DMS53 treated with DMSO at 0.1 percent for 48 hours (cell line): Measurements from ENCODE around the gene TJP1.

Source experiments
- DNase-seq: peaks from one replicate; lab custom pipeline; 2025; ENCODE audit not compliant: unreplicated experiment; lab: John Stamatoyannopoulos, UW

TJP1 gene

DNA sequence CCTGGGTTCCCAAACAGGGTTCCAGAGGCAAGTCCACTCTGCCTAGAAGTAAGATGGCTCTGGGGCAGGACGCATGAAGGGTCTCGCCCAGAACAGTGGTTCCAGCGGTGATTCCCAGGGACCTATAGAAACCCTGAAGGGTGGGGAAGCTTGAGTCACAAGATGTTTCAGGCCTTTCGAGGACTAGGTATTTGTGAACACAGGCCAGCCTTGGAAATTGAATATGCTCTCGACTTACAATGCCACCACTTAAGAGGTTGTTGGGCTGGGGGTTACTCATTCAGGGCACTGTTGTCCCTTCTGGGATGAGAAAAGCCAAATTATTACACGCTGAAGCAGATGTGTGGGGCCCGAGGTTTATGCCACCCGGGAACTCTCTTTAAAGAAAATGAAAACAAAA is 152.0 kb downstream of the TJP1 start:
- no peak for DNase-seq

DNA sequence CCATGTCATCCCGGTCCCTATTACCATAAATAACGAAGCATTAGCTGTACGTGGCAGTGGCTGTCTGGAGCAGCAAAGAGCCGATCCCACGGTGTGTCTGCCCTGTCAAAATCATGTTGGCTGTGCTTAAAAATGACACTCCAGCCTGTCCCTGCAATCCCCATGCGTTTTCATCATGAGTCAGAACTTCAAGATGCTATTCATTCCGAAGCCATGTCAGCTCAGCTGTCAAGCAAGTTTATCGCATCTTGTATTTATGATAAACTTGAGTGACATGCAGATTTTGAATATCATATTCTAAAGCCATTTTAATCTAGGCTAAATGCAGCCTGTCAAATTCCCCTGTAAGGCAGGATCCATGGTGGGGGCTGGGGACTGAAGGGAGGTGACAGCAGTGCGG is 152.4 kb downstream of the TJP1 start:
- no peak for DNase-seq

DNA sequence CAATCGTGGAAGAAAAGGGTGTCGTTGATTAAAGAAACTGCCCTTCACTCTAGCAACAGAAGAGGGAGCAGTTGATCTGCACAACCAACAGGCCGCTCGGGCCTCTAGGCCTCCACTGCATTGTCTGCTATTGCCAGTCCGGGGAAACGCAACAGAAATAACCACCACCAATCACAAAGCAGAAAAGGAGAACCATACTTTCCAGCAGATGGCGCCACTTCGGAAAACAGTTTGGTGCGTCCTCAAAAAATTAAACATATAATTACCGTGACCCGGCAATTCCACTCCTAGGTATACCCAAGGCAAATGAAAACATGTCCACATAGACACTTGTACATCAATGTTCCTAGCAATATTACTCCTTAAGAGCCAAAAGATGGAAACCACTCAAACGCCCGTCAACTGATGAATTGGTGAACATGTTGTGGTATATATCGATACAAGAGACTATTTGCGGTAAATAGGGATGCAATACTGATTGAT is 154.1 kb downstream of the TJP1 start:
- peak; percentile 76 for DNase-seq

DNA sequence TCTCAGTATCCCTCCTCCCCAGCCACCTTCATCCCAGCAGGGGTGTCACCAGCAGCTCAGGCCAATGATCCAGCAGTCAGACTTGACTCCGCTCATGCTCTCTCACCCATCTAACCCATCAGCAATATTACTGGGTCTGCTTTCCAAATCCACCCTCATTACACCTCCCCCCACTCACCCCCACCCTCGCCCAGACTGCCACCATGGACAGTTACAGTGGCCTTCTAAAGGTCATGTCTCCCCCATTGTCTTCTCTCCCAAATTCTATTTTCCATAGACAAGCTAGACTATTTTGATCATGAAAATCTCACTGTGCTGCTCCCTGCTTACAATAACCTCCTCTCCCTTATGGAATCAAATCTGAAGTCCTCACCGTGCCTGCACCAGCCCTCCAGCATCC is 156.0 kb downstream of the TJP1 start:
- DNase-seq, result no peak

DNA sequence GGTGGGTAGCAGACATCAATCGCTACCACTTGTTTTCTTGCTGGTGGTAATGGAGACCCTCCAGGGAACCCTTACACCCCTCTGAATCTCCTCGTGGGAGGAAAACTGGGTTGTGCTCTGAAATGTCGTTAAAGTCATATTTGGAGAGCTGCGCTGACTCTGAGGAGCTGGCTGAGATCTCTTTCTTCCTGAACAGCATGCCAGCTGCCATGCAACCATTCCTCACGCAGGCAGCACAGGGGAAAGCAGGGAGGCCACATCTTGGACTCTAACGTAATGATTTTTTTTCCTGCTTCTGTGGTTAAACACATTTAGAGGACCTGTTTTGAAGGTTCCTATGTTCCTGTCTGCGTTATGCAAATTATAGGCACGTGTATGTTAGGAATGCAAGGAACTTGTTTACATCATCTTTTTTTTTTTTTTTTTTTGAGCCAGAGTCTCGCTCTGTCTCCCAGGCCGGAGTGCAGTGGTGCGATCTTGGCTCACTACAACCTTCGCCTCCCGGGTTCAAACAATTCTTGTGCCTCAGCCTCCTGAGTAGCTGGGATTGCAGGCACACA is 156.7 kb downstream of the TJP1 start:
- no peak for DNase-seq

DNA sequence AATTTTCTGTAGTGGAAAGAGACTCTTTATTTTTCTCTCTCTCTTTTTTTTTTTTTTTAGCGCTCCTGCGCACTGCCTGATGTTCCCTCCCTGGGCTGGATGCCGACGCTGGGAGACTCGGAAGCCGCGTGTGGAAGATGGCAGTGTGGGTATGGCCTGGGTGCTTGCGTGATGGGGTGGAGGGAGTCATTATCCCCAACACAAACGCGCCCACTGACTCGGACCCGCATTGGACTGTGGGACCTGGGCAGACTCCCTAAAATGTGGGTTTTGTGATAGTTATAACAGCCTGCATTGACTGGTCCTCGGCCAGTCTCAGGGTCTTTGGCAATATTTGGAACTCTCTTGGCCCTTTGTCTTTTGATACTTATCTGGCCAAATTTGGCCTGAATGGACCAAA is 157.9 kb downstream of the TJP1 start:
- no peak for DNase-seq

DNA sequence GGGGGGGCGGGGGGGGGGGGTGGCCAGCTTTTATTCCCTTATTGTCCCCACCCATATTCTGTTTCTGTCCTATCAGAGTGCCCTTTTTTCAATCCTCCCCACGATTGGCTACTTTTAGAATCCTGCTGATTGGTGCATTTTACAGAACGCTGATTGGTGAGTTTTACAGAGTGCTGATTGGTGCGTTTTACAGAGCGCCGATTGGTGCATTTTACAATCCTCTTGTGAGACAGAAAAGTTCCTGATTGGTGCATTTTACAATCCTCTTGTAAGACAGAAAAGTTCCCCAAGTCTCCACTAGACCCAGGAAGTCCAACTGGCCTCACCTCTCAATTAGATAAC is 164.8 kb downstream of the TJP1 start:
- peak; percentile 35 for DNase-seq

DNA sequence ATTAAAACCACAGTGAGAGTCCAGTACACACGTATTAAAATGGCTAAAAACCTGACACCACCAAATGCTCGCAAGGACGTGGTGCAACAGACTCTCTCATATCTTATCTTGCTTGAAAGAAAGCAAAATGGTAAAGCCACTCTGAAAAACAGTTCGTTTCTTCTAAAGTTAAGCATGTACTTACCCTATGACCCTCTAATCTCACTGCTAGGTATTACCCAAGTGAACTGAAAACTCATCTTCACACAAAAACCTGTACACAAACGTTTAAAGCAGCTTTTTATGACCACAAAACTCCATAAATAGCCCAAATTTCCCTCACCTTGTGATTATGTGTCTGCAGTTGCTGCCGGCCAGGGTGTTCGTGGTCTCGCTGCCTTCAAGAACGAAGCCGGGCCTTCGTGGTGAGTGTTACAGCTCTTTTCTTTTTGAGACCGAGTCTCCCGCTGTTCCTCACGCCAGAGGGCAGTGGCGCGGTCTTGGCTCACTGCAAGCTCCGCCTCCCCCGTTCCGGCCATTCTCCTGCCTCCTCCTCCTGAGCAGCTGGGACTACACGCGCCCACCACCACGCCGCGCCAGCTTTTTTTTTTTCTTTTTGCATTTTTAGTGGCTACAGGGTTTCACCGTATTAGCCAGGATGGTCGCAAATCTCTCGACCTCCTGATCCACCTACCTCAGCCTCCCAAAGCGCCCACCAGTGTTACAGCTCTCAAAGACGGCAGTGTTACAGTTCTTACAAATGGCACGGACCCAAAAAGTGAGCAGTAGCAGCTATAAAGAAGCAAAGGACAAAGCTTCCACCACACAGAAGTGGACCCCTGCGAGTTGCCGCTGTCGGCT is 165.4 kb downstream of the TJP1 start:
- DNase-seq, result peak; percentile 70

DNA sequence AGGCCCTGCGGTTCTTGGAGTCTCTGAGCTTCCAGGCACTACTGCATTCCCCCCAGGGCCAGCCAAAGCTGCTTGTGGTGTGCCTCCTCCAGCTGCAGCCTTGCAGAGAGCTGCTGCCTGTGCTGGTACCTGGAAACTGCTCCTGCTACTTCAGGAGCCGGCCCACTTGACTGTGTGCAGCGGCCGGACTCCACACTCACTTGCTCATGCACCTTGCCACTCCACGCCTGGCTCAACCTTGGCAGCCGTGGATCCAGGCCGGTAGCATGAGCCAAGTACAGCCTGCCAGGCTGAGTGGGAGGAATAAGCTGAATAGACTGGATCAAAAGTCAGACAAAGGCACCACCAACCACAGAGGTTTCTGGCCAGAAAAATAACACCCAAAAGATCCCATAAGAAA is 169.7 kb downstream of the TJP1 start:
- no peak for DNase-seq

DNA sequence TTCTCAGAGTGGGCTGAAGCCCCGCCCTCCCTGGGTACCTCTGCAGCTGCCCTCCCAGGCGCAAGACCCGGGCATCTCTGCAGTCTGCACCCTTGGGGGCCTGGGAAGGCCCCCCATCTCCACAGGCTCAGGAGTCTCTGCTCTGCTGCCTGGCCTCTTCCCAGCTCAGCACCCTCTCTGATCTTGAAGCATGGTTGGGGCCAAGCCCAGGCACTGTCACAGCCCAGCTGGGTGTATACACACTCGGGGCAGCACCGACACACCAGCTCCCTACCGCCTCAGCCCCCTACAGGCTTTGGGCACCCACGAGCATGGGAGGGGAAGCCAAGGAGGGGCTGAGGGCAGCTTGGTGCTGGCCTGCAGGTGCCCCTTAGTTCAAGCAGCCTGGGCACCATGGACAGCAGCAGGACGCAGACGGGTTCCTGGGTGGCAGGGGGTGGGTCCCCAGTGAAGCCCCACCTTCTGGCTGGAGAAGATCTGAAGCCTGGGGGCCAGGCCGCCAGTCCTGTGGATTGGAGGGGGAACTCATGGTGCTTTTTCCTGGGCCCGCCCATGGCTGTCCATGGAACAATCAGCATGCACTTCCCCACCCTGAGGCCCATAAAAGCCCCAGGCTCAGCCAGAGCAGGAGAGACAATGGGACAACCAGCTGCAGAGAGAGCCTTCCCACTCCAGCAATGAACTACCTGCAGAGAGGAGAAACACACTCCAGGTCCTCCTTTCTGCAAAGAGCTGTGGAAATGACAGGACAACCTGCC is 170.6 kb downstream of the TJP1 start:
- no peak for DNase-seq
